ENCODE results near the gene EXD2. TPM values are rescaled to one million over a fixed set of nuclear protein-coding genes. Genes with fewer than 3 reads are reported as not detected.

EXD2 gene
- total RNA-seq, 4 donors from 2014 or later, result 19.7 to 34.2 (median 28.0) TPM

DNA sequence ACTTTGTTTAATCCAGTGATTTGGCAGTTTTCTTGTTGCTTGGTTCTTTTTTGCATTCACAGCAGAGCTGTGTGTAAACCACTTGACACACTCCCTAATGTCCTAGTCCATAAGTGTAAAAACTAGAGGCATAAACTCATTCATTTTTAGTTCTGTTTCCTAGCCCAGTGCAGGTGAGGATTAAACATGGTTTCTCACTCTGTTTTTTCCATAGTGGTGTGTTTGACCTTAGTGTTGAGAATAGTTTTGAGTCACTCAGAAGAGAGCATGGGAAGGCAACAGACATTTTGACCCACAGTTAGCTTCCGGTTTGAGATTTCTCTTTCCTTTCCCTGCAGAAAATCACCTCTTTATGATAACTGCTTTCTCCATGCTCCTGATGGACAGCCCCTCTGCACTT, 44.4 kb downstream of the EXD2 start:
- H3K36me3 ChIP-seq, result peaks cover 43 to 88% (median 67%) of the 10 kb centered on the region in 4 donors
- H3K27ac ChIP-seq (replicated peaks in 1 of 4), result no peak overlapping the region
- no peak overlapping the region for H3K4me3 ChIP-seq
- no peak for DNase-seq (ENCODE audit: extremely low spot score)
- intact Hi-C loops (cut with DNase I), result no loop called here
- 100% methylated on average over 1 of the region's 1 CpG for WGBS
- TF ChIP-seq POLR2AphosphoS5 (IDR thresholded peaks at IDR 0.05) (no peak), EP300 (IDR thresholded peaks at IDR 0.05) (no peak), POLR2A (IDR thresholded peaks at IDR 0.05; ENCODE audit: low read depth) (no peak)
- TF ChIP-seq, protein P1, sequence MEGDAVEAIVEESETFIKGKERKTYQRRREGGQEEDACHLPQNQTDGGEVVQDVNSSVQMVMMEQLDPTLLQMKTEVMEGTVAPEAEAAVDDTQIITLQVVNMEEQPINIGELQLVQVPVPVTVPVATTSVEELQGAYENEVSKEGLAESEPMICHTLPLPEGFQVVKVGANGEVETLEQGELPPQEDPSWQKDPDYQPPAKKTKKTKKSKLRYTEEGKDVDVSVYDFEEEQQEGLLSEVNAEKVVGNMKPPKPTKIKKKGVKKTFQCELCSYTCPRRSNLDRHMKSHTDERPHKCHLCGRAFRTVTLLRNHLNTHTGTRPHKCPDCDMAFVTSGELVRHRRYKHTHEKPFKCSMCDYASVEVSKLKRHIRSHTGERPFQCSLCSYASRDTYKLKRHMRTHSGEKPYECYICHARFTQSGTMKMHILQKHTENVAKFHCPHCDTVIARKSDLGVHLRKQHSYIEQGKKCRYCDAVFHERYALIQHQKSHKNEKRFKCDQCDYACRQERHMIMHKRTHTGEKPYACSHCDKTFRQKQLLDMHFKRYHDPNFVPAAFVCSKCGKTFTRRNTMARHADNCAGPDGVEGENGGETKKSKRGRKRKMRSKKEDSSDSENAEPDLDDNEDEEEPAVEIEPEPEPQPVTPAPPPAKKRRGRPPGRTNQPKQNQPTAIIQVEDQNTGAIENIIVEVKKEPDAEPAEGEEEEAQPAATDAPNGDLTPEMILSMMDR (IDR thresholded peaks at IDR 0.05), result no peak
- H3K9me3 ChIP-seq, result no peaks in the 10 kb centered on the region
- H3K27me3 ChIP-seq, result no peaks in the 10 kb centered on the region
- H3K4me1 ChIP-seq, result peaks cover 0 to 11% (median 2%) of the 10 kb centered on the region in 4 donors

DNA sequence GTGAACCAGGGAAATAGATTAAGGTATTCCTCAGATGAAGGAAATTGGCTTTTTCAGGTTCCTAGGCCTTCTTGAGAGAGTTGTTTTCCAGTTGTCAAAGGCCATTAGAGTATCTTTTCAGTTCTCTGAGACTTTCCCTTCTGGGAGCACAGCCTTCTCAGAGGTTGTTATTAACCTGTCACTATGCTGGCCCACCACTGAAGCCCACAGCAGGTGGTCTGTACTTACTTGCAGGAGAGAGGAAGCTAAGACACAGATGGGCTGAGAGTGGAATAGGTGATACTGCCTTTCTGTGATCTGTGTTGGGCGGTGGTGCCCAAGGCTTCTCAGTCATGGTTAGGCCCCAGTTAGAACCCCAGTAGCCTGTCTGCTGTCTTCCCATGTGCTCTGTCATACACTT, 45.8 kb downstream of the EXD2 start:
- H3K36me3 ChIP-seq, result peaks cover 38 to 89% (median 68%) of the 10 kb centered on the region in 4 donors
- 100% methylated on average over 1 of the region's 1 CpG for WGBS
- intact Hi-C loops (cut with DNase I), result no loop called here

DNA sequence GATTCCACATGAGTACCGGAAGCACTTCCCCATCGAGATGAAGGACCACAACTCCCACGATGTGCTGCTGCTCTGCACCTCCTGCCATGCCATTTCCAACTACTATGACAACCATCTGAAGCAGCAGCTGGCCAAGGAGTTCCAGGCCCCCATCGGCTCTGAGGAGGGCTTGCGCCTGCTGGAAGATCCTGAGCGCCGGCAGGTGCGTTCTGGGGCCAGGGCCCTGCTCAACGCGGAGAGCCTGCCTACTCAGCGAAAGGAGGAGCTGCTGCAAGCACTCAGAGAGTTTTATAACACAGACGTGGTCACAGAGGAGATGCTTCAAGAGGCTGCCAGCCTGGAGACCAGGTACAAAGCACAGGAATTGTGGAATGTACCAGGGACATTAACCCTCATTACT, 46.3 kb downstream of the EXD2 start:
- TF ChIP-seq, protein P1 (IDR thresholded peaks at IDR 0.05), result no peak
- TF ChIP-seq POLR2AphosphoS5 (IDR thresholded peaks at IDR 0.05), result no peak
- TF ChIP-seq EP300 (IDR thresholded peaks at IDR 0.05), result no peak
- TF ChIP-seq POLR2A (IDR thresholded peaks at IDR 0.05; ENCODE audit: low read depth), result no peak
- H3K9me3 ChIP-seq, result no peaks in the 10 kb centered on the region
- H3K27ac ChIP-seq (replicated peaks in 1 of 4), result no peak overlapping the region
- intact Hi-C loops (cut with DNase I), result no loop called here
- peaks cover 0 to 4% (median 3%) of the 10 kb centered on the region in 4 donors for H3K4me1 ChIP-seq
- DNase-seq (ENCODE audit: extremely low spot score), result no peak
- peaks cover 35 to 85% (median 66%) of the 10 kb centered on the region in 4 donors for H3K36me3 ChIP-seq
- no peaks in the 10 kb centered on the region for H3K27me3 ChIP-seq
- no peak overlapping the region for H3K4me3 ChIP-seq
- WGBS, result 88% methylated on average over 11 of the region's 12 CpGs

More for the DNA sequence above, 45.8 kb downstream of the EXD2 start:
- Histone ChIP-seq H3K4me3 (no peak overlapping the region), H3K4me1 (peaks cover 0 to 2% (median 0%) of the 10 kb centered on the region in 4 donors), H3K27ac (replicated peaks in 1 of 4) (no peak overlapping the region), H3K9me3 (no peaks in the 10 kb centered on the region), H3K27me3 (no peaks in the 10 kb centered on the region)
- DNase-seq (ENCODE audit: extremely low spot score), result no peak
- no peak for TF ChIP-seq POLR2A (IDR thresholded peaks at IDR 0.05; ENCODE audit: low read depth)
- no peak for TF ChIP-seq EP300 (IDR thresholded peaks at IDR 0.05)
- TF ChIP-seq, protein P1 (IDR thresholded peaks at IDR 0.05), result no peak
- no peak for TF ChIP-seq POLR2AphosphoS5 (IDR thresholded peaks at IDR 0.05)

DNA sequence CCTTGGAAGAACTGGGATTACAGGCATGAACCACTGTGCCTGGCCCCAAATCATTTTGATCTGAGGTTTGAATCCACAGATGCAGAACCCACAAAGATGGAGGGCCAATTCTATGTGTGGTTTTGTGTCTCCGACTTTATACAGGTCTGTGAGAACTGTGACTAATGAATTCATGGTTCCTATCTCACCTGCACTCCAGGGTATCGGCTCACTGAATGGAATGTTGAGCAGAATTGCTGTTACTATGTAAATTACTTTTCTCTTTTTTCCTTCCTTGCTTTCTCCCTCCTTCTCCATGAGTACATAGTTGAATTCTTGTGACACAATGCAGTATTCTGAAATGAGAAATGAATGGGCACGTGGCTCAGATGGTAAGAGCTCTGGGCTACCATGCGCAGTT, 47.6 kb downstream of the EXD2 start:
- intact Hi-C loops (cut with DNase I), result no loop called here
- peaks cover 35 to 79% (median 65%) of the 10 kb centered on the region in 4 donors for H3K36me3 ChIP-seq
- no peak overlapping the region for H3K4me3 ChIP-seq
- H3K27ac ChIP-seq (replicated peaks in 1 of 4), result no peak overlapping the region
- WGBS, result 88% methylated on average over 4 of the region's 4 CpGs
- DNase-seq (ENCODE audit: extremely low spot score), result no peak
- H3K27me3 ChIP-seq, result no peaks in the 10 kb centered on the region
- no peaks in the 10 kb centered on the region for H3K9me3 ChIP-seq
- H3K4me1 ChIP-seq, result peaks cover 0 to 14% (median 11%) of the 10 kb centered on the region in 4 donors
- TF ChIP-seq EP300 (IDR thresholded peaks at IDR 0.05) (no peak), POLR2A (IDR thresholded peaks at IDR 0.05; ENCODE audit: low read depth) (no peak), POLR2AphosphoS5 (IDR thresholded peaks at IDR 0.05) (no peak)
- TF ChIP-seq, protein P1 (IDR thresholded peaks at IDR 0.05), result no peak

Data from esophagus muscularis mucosa (tissue), 4 donors.